HG03378 (cell line): ENCODE data around the gene PTRH2.

Source experiments
- ATAC-seq: cut with Tn5 transposase; IDR thresholded peaks from one replicate; pipeline ENCODE4 v1.9.1; 2021; ENCODE audit warnings: mild to moderate bottlenecking, moderate library complexity; ENCODE audit not compliant: unreplicated experiment

PTRH2 gene

DNA sequence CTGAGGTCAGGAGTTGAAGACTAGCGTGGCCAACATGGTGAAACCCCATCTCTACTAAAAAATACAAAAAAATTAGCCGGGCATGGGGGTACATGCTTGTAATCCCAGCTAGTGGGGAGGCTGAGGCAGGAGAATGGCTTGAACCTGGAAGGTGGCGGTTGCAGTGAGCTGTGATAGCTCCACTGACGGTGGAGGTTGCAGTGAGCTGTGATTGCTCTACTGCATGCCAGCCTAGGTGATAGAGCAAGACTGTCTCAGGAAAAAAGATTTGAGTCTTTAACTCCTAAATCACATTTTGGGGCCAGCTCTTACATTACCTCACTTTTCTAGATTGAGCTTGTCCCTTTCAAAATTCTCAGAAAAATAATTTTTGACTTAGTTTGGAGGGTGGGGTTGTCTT, 15.4 kb upstream of the PTRH2 start:
- no peak for ATAC-seq

DNA sequence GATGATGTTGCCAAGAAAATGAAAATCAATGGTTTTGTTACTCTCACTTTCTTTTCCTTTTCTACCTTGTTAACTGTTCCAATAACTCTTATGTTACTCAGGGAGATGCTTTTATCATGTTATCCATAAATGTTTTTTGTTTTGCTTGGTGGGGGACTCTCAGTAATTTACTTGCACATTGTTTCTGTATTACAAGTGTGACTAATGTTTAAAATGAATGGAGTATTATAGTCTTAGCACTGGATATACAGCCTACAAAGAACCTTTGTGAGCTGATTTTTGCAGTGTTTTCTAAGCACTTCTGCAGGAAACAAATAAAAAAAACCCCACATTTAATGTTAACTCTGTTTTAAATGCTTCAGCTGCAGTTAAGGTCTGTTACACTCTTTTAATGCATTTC, 12.3 kb upstream of the PTRH2 start:
- ATAC-seq: no peak

GRCh38 chr17:59716427-59716826, 9.2 kb upstream of the PTRH2 start:
- ATAC-seq: no peak

DNA sequence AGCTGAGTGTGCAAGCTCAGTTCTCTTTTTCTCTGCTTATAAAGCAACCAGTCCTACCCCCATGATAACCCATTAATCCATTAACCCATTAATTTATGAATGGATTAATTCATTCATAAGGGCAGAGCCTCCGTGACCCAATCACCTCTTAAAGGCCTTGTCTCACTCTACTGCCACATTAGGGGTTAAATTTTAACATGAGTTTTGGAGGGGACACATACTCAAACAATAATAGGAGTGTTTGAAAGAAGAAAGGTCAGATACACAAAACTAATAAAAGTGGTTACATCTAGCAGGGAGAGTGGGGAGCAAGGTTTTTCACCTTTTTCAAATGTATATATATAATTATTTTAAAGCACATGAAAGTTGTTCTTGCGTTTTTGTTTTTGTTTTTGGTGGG, 7.0 kb upstream of the PTRH2 start:
- no peak for ATAC-seq

DNA sequence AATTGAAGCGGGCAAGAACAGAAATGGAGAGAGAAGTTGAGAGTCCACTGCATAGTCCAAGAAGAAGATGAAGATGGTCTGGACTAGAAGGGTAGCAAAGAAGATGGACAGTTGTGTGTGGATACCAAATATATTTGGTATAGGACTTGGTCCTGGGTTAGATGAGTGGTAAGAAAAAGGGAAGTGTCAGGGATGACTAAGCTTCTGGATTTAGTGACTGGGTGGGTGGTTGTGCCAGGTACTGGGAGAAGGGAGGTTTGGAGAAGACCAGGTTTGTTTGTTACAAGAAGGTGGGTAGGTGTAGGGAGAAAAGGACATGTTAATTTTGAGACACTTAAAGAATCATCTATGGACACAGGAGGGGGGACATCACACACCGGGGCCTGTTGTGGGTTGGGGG, 5.6 kb upstream of the PTRH2 start:
- no peak for ATAC-seq

GRCh38 chr17:59711936-59712335, 4.7 kb upstream of the PTRH2 start:
- no peak for ATAC-seq

GRCh38 chr17:59707971-59708430, 771 bp upstream of the PTRH2 start:
- no peak for ATAC-seq

DNA sequence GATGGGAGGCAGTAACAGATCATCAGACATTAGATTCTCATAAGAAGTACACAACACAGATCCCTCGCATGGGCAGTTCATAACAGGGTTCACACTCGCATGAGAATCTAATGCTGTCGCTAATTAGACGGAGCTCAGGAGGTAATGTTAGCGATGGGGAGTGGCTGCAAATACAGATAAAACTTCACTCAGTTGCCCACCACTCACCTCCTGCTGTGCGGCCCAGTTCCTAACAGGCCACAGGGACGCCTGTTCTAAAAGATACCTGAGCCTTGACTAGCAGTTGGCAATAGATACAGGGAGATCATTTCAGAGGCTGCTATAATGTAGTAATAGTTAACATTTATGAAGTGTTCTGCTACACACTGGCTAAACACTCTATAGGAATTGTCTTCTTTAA, 4.9 kb downstream of the PTRH2 start:
- no peak for ATAC-seq

GRCh38 chr17:59699786-59700185, 7.4 kb downstream of the PTRH2 start:
- no peak for ATAC-seq

DNA sequence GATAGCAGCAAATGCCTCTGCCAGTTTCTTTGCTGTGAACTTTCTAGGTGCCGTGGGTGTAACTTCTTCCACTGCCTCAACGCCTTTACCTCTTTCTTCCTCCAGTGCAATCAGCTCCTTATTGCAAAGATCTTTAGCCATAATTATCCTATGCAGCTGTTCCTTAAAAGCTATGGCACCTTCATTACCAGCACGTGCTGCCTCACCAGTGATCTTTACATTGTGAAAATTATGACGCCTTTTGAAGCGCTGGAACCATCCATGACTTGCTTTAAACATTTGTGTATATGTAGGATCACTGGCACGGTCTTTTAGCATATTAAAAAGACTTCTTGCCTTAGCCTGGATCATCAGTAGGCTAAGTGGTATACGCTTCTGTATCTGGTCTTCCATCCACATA, 8.0 kb downstream of the PTRH2 start:
- ATAC-seq: no peak

- no peak for ATAC-seq
These were observed 9.1 kb downstream of the PTRH2 start for GRCh38 chr17:59698143-59698542.

DNA sequence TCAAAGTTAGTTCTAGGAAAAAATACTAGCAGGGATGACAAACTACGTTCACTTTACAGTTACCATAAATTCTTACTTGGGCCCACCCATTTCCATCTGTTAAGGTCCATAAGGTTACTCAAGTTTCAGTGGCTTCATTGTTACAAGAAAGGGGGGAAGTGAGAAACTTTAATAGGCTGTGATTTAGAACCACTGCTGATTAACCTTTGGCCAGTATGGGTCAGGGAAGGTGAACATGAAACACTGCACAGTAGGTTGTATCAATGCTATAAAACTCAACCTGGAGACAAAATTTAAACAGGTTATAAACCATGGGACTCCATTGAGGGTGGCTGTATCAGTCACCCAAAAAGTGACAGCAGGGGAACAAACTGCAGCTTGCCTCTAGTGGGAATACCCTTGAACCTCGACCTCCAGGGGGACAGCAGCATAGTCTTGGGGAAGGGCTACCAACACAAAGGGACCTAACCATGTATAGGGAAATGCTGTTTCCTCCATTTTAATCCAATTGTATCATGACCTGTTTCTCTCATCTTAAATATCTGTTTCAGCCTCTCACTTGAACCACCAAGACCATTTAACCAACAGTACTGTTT, 10.4 kb downstream of the PTRH2 start:
- ATAC-seq: no peak

- ATAC-seq: no peak
These were observed 11.1 kb downstream of the PTRH2 start for GRCh38 chr17:59695945-59696681.

GRCh38 chr17:59694344-59694743, 12.9 kb downstream of the PTRH2 start:
- no peak for ATAC-seq

GRCh38 chr17:59693582-59693981, 13.6 kb downstream of the PTRH2 start:
- ATAC-seq: no peak

DNA sequence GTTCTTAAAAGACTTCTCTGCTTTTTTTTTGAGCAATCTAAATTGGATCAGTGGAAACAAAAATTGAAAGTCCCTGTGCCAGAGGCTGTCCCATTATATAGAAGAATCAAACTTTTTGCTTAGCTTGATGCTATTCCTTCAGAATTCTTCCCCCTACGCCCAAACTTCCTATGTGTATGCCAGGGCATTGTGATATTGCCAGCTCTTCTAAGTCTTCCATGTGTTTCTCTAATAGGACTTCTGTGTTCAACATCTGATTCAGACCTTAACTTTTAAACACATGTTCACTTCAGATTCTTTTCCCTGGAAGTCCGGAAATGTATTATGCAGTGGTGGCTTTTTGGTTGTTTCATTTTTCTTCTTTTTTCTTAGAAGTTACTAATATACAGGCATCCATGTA, 18.7 kb downstream of the PTRH2 start:
- ATAC-seq: no peak

DNA sequence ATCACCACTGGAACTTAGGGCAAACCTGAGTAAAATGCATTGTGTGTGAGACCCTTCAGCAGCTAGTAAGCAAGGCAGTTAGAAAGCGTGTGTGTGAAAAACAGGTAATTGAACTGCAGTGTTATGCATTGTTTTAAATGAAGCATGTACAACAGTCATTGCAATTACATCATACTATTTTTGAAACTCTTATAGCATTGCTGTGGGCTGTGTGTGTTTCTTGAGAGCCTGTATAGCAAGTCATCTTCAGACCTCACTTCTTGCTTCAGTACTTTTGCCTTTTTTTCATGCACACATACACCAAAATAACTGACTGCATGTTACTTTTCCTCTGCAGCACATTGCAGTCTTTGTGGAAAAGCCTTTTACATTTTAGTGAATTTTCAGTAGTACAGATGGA, 19.2 kb downstream of the PTRH2 start:
- no peak for ATAC-seq

DNA sequence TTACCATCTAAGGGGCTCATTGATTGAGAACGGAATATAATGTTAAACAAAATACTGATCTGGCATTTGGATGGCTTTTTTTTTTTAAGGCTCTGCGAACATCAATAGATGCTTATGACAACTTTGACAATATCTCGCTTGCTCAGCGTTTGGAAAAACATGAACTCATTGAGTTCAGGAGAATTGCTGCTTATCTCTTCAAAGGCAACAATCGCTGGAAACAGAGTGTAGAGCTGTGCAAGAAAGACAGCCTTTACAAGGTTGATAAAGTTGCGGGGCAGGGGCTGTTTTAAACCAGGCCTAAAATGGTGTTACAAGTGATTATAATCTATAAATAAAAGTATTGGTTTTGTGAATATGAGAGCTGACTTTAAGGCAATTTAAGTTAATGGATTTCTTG, 22.3 kb downstream of the PTRH2 start:
- ATAC-seq: no peak

DNA sequence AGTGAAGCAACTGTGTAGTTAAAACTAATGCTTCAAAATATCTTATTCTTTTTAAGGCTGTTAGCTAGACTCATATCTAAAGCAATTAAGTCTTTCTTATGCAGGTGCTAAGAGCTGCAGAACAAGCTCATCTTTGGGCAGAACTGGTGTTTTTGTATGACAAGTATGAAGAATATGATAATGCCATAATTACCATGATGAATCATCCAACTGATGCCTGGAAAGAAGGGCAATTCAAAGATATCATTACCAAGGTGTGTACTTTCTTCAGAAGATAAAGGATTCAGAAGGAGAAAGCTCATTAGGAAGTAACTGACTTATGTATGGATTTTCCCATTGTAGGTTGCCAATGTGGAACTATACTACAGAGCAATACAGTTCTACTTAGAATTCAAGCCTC, 23.9 kb downstream of the PTRH2 start:
- ATAC-seq: no peak

DNA sequence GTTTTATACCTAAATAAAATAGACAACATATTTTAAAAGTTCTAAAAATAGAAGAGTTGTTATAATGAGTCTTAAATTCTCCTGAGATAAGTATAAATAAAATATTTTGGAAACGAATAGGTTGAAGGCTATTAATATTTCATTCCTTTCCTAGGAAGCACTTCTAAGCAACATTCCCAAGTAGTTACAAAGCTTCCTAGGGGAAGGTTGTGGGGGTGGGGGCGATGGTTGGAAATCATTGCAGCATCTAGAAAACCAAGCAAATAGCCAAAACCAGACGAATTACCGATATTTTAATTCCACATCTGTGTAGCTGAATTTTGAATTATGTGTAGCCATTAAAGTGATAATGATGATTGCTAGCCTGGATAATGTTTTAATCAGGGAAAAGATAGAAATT, 26.9 kb downstream of the PTRH2 start:
- ATAC-seq: no peak

GRCh38 chr17:59678918-59679317, 28.3 kb downstream of the PTRH2 start:
- no peak for ATAC-seq

- ATAC-seq: no peak
These were observed 30.5 kb downstream of the PTRH2 start for GRCh38 chr17:59676716-59677115.

- ATAC-seq: no peak
These were observed 32.0 kb downstream of the PTRH2 start for GRCh38 chr17:59675231-59675630.
